HepG2 (cell line): ENCODE data around the gene NRAP. TPM values are rescaled to one million over a fixed set of nuclear protein-coding genes. Genes with fewer than 3 reads are reported as not detected.
A peak's percentile ranks its signal among the peaks of the same experiment; 100 is the strongest.

Experiments used
- ASH2L ChIP-seq: fragments of 300-600, 200-600 bp; sonication (generic); IDR thresholded peaks from 2 replicates; pipeline ENCODE4 v1.7.0; 2017; ENCODE audit warnings: low read depth, mild to moderate bottlenecking, moderate library complexity, mixed read lengths, low read length; ENCODE audit not compliant: insufficient read length
- ATF4 ChIP-seq, 2 experiments: fragments of 450-650 bp in 1 of 2; sonication (generic) in 1 of 2; formaldehyde crosslinking; IDR thresholded peaks; 2 replicates each; pipeline versions ENCODE4 v1.5.0 to v1.8.0; 2020 to 2022; ENCODE audit warnings: mild to moderate bottlenecking in 1 of 2, missing genetic modification reagents in 1 of 2
- CBX5 ChIP-seq: sonication (generic); formaldehyde crosslinking; IDR thresholded peaks from 2 replicates; pipeline ENCODE4 v1.4.0; 2020; ENCODE audit warnings: missing genetic modification reagents, borderline replicate concordance
- CEBPB ChIP-seq: IDR thresholded peaks from 2 replicates; pipeline ENCODE4 v1.6.1; 2011; ENCODE audit warnings: low read depth, low read length, improper control_type of control experiment, borderline replicate concordance
- CEBPG ChIP-seq: IDR thresholded peaks from 2 replicates; pipeline ENCODE4 v1.6.1; 2016
- CENPT ChIP-seq: sonication (generic); formaldehyde crosslinking; IDR thresholded peaks from 2 replicates; pipeline ENCODE4 v1.8.0; 2022; ENCODE audit warnings: low read depth, mild to moderate bottlenecking, moderate library complexity, missing genetic modification reagents
- ETV5 ChIP-seq: IDR thresholded peaks from 2 replicates; pipeline ENCODE4 v1.6.1; 2018; ENCODE audit warnings: missing biosample characterization, missing genetic modification reagents, inconsistent platforms, borderline replicate concordance
- FOXC1 ChIP-seq: sonication (generic); formaldehyde crosslinking; IDR thresholded peaks from 2 replicates; pipeline ENCODE4 v1.8.0; 2022; ENCODE audit warnings: mild to moderate bottlenecking, missing genetic modification reagents, borderline replicate concordance
- GMEB2 ChIP-seq: IDR thresholded peaks from 2 replicates; pipeline ENCODE4 v1.6.1; 2016; ENCODE audit warnings: missing biosample characterization, missing genetic modification reagents, low read depth
- GZF1 ChIP-seq: sonication (generic); formaldehyde crosslinking; IDR thresholded peaks from 2 replicates; pipeline ENCODE4 v1.5.1; 2020; ENCODE audit warnings: mild to moderate bottlenecking, missing genetic modification reagents
- HHEX ChIP-seq: IDR thresholded peaks from 2 replicates; pipeline ENCODE4 v1.6.1; 2016; ENCODE audit warnings: control low read depth
- HMG20A ChIP-seq: IDR thresholded peaks from 2 replicates; pipeline ENCODE4 v1.6.1; 2016; ENCODE audit warnings: borderline replicate concordance
- JARID2 ChIP-seq: sonication (generic); formaldehyde crosslinking; IDR thresholded peaks from 2 replicates; pipeline ENCODE4 v1.8.1; 2023; ENCODE audit warnings: missing genetic modification reagents, inconsistent platforms; ENCODE audit not compliant: insufficient replicate concordance
- MED13 ChIP-seq: sonication (generic); formaldehyde crosslinking; IDR thresholded peaks from 2 replicates; pipeline ENCODE4 v1.5.0; 2020; ENCODE audit warnings: missing genetic modification reagents
- PITX1 ChIP-seq: sonication (generic); formaldehyde crosslinking; IDR thresholded peaks from 2 replicates; pipeline ENCODE4 v1.5.1; 2020; ENCODE audit warnings: mild to moderate bottlenecking, missing genetic modification reagents
- RBM22 ChIP-seq: fragments of 200-400 bp; formaldehyde crosslinking; optimal IDR thresholded peaks from 2 replicates; pipeline ENCODE3; 2017; ENCODE audit warnings: mild to moderate bottlenecking, low read length, moderate library complexity
- RFXAP ChIP-seq: sonication (generic); formaldehyde crosslinking; IDR thresholded peaks from 2 replicates; pipeline ENCODE4 v1.4.0; 2020; ENCODE audit warnings: missing genetic modification reagents, borderline replicate concordance
- SNRNP70 ChIP-seq: fragments of 200-400 bp; formaldehyde crosslinking; IDR thresholded peaks from 2 replicates; pipeline ENCODE4 v1.6.1; 2017; ENCODE audit warnings: mild to moderate bottlenecking, low read depth, low read length, moderate library complexity
- TCF7L2 ChIP-seq: IDR thresholded peaks from 2 replicates; pipeline ENCODE4 v1.6.1; 2011; ENCODE audit warnings: mild to moderate bottlenecking, low read depth, low read length, moderate library complexity
- TGIF2 ChIP-seq: IDR thresholded peaks from 2 replicates; pipeline ENCODE4 v1.6.1; 2016; ENCODE audit warnings: control low read depth, missing compliant biosample characterization
- ZBTB26 ChIP-seq: IDR thresholded peaks from 2 replicates; pipeline ENCODE4 v1.6.1; 2016; ENCODE audit warnings: missing compliant biosample characterization, missing genetic modification reagents, borderline replicate concordance
- ZNF230 ChIP-seq: sonication (generic); formaldehyde crosslinking; IDR thresholded peaks from 2 replicates; pipeline ENCODE4 v1.4.0; 2020; ENCODE audit warnings: mild to moderate bottlenecking, missing genetic modification reagents
- ZNF614 ChIP-seq: IDR thresholded peaks from 2 replicates; pipeline ENCODE4 v1.6.1; 2018; ENCODE audit warnings: missing biosample characterization, missing genetic modification reagents, inconsistent platforms, borderline replicate concordance
- ZNF691 ChIP-seq: sonication (generic); formaldehyde crosslinking; IDR thresholded peaks from 2 replicates; pipeline ENCODE4 v1.4.0; 2020; ENCODE audit warnings: missing genetic modification reagents, low read depth, mild to moderate bottlenecking, borderline replicate concordance
- ZNF780A ChIP-seq: sonication (generic); formaldehyde crosslinking; IDR thresholded peaks from 2 replicates; pipeline ENCODE4 v1.8.0; 2022; ENCODE audit warnings: mild to moderate bottlenecking, missing genetic modification reagents, moderate library complexity
- ZNF816 ChIP-seq: sonication (generic); formaldehyde crosslinking; IDR thresholded peaks from 2 replicates; pipeline ENCODE4 v1.8.0; 2022; ENCODE audit warnings: missing genetic modification reagents, mild to moderate bottlenecking, borderline replicate concordance
- polyA plus RNA-seq, 8 experiments: library from polyadenylated mRNA; depleted of rRNA in 3 of 8; stranded (reverse) in 7 of 8; unstranded in 1 of 8; fragments of >200 nt; fragmentation: Illumina TruSeq in 4 of 8; extraction: Trizol in 4 of 8; gene quantifications; 2 replicates each; pipeline versions ENCODE4 v1.2.1 to v1.2.3, GENCODE V29; 2011 to 2016; ENCODE audit warnings: low read depth in 4 of 8, missing spikeins in 1 of 8, mixed read lengths in 1 of 8; ENCODE audit not compliant: insufficient read depth in 1 of 8
- total RNA-seq, 5 experiments: library from RNA; depleted of rRNA; stranded (reverse); fragments of >200 nt; fragmentation: Illumina TruSeq; extraction: Trizol; gene quantifications; 2 replicates each; pipeline ENCODE4 v1.2.3, GENCODE V29; 2016; ENCODE audit warnings: low read depth in 1 of 5

NRAP gene
- total and polyA plus RNA-seq, 2 of the 13 experiments (the other 11 are each of a cell fraction or from before 2014, with no cell fraction given), result not detected

GRCh38 chr10:113679463-113680189 is 15.8 kb upstream of the NRAP start, which contains the start of gene CASP7 (continued):
- no peak; the same call in 1 of the 2 replicates for TF ChIP-seq ETV5 (CRISPR knock-in tag)
- TF ChIP-seq ZBTB26 (CRISPR knock-in tag), result no peak
- TF ChIP-seq SNRNP70, result no peak
- TF ChIP-seq CEBPG (CRISPR knock-in tag), result 0 out of 2 replicates have a peak, but pooled peaks have one; percentile 3
- TF ChIP-seq PITX1 (CRISPR knock-in tag), result peak; percentile 16; the same call in 1 of the 2 replicates
- TF ChIP-seq ZNF780A (CRISPR knock-in tag), result no peak
- 0 out of 2 replicates have a peak, but pooled peaks have one; percentile 16 for TF ChIP-seq GMEB2 (CRISPR knock-in tag)
- TF ChIP-seq ZNF816 (CRISPR knock-in tag), result 0 out of 2 replicates have a peak, but pooled peaks have one; percentile 14
- no peak for TF ChIP-seq JARID2 (CRISPR knock-in tag)
- TF ChIP-seq ASH2L, result peak; percentile 98
- TF ChIP-seq ATF4 (CRISPR knock-in tag; IDR thresholded peaks at IDR 0.05), result no peak
- TF ChIP-seq TGIF2 (CRISPR knock-in tag), result 0 out of 2 replicates have a peak, but pooled peaks have one; percentile 70
- TF ChIP-seq ZNF230 (CRISPR knock-in tag), result no peak
- peak; percentile 51; the same call in 1 of the 2 replicates for TF ChIP-seq ZNF691 (CRISPR knock-in tag)
- no peak for TF ChIP-seq MED13 (CRISPR knock-in tag)
- TF ChIP-seq RBM22, result no peak
- peak; percentile 20; the same call in 1 of the 2 replicates for TF ChIP-seq CENPT
- TF ChIP-seq GZF1 (CRISPR knock-in tag), result peak; percentile 67; the same call in 1 of the 2 replicates
- TF ChIP-seq ZNF614 (CRISPR knock-in tag), result peak; percentile 34; the same call in 1 of the 2 replicates
- TF ChIP-seq CBX5 (CRISPR knock-in tag), result no peak
- TF ChIP-seq FOXC1 (CRISPR knock-in tag), result peak; percentile 74; the same call in 1 of the 2 replicates
- TF ChIP-seq TCF7L2, result no peak
- TF ChIP-seq CEBPB, result no peak
- no peak for TF ChIP-seq HMG20A
- no peak for TF ChIP-seq RFXAP (CRISPR knock-in tag)
- TF ChIP-seq HHEX (CRISPR knock-in tag), result no peak
